Measurements from ENCODE around the gene CIAPIN1. TPM values are rescaled to one million over a fixed set of nuclear protein-coding genes. Genes with fewer than 3 reads are reported as not detected.

CIAPIN1 gene
- total RNA-seq, 1 donor from 2014 or later: 97.2 TPM

- peak overlapping the region; percentile 24 for H3K27ac Mint-ChIP-seq (ENCODE audit: unreplicated experiment)
- peak overlapping the region; percentile 89 for H3K4me3 Mint-ChIP-seq
- H3K9me3 Mint-ChIP-seq: no peaks in the 10 kb centered on the region
- no peak for TF ChIP-seq CTCF (conservative IDR thresholded peaks at IDR 0.05)
- no peak for DNase-seq (ENCODE audit: low read depth, low spot score)
- H3K4me1 Mint-ChIP-seq: peaks cover 28% of the 10 kb centered on the region
- no peaks in the 10 kb centered on the region for H3K36me3 Mint-ChIP-seq (ENCODE audit: low read depth)
- H3K27me3 Mint-ChIP-seq (ENCODE audit: low read depth): peaks cover 2% of the 10 kb centered on the region
These were observed 31.4 kb upstream of the CIAPIN1 start for GRCh38 chr16:57478396-57479204.

- Mint-ChIP-seq H3K36me3 (ENCODE audit: low read depth) (no peaks in the 10 kb centered on the region), H3K27me3 (ENCODE audit: low read depth) (peaks cover 2% of the 10 kb centered on the region), H3K27ac (ENCODE audit: unreplicated experiment) (no peak overlapping the region), H3K9me3 (no peaks in the 10 kb centered on the region), H3K4me3 (peak overlapping the region; percentile 89), H3K4me1 (peaks cover 28% of the 10 kb centered on the region)
- DNase-seq (ENCODE audit: low read depth, low spot score): no peak
- no peak for TF ChIP-seq CTCF (conservative IDR thresholded peaks at IDR 0.05)
These were observed 30.5 kb upstream of the CIAPIN1 start for GRCh38 chr16:57477531-57478202.

- Mint-ChIP-seq H3K4me1 (peaks cover 28% of the 10 kb centered on the region), H3K36me3 (ENCODE audit: low read depth) (no peaks in the 10 kb centered on the region), H3K27ac (ENCODE audit: unreplicated experiment) (no peak overlapping the region), H3K27me3 (ENCODE audit: low read depth) (peaks cover 2% of the 10 kb centered on the region), H3K4me3 (peak overlapping the region; percentile 80), H3K9me3 (no peaks in the 10 kb centered on the region)
- no peak for TF ChIP-seq CTCF (conservative IDR thresholded peaks at IDR 0.05)
- no peak for DNase-seq (ENCODE audit: low read depth, low spot score)
These were observed 29.6 kb upstream of the CIAPIN1 start for GRCh38 chr16:57476546-57477410.

GRCh38 chr16:57475711-57476339 is 28.6 kb upstream of the CIAPIN1 start:
- Mint-ChIP-seq H3K9me3 (no peaks in the 10 kb centered on the region), H3K4me1 (peaks cover 28% of the 10 kb centered on the region), H3K4me3 (peak overlapping the region; percentile 38)

More at GRCh38 chr16:57475711-57476339, 28.6 kb upstream of the CIAPIN1 start:
- peak; percentile 75 for TF ChIP-seq CTCF (conservative IDR thresholded peaks at IDR 0.05)
- DNase-seq (ENCODE audit: low read depth, low spot score): peak; percentile 73
- H3K27ac Mint-ChIP-seq (ENCODE audit: unreplicated experiment): peak overlapping the region; percentile 43
- no peaks in the 10 kb centered on the region for H3K36me3 Mint-ChIP-seq (ENCODE audit: low read depth)
- peaks cover 2% of the 10 kb centered on the region for H3K27me3 Mint-ChIP-seq (ENCODE audit: low read depth)

Data from neural crest cell (in vitro differentiated cells).